ENCODE measurements around the gene CHAT. TPM values are rescaled to one million over a fixed set of nuclear protein-coding genes. Genes with fewer than 3 reads are reported as not detected.

The CHAT gene
- total and polyA plus RNA-seq, 2 of the 13 experiments (the other 11 are each of a cell fraction or from before 2014, with no cell fraction given), result not detected

DNA sequence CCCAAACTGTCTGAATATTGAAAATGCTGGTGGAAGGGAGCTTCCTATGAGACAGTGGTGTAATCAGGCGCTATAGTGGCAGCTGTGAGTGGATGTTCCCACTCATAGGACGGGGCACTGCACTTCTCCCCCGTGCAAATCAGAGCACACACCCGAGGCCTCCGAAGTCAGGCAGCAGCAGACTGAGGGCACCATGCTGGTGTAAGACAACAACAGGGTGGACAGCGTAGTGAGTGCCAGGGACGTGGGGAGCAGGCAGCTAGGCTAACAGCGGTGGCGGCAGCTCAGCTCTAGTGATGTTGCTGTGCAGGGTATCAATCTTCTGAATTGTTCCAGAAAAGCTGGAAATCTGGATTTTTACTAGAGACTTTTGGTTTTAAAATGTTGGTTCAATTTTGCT lies 84.8 kb downstream of the CHAT start (continued):
- TF ChIP-seq KIAA2018 (CRISPR knock-in tag; IDR thresholded peaks at IDR 0.05; ENCODE audit: borderline replicate concordance) (no peak), ZNF776 (CRISPR knock-in tag; IDR thresholded peaks at IDR 0.05) (no peak), AHR (CRISPR knock-in tag; IDR thresholded peaks at IDR 0.05) (no peak), JDP2 (CRISPR knock-in tag; IDR thresholded peaks at IDR 0.05; ENCODE audit: borderline replicate concordance) (no peak), ZNF124 (CRISPR knock-in tag; IDR thresholded peaks at IDR 0.05) (no peak), SP1 (IDR thresholded peaks at IDR 0.05) (no peak), SP1 (CRISPR knock-in tag; IDR thresholded peaks at IDR 0.05) (no peak), ZNF317 (CRISPR knock-in tag; IDR thresholded peaks at IDR 0.05) (no peak), ZNF83 (CRISPR knock-in tag; IDR thresholded peaks at IDR 0.05; ENCODE audit: borderline replicate concordance) (no peak), FOXJ3 (CRISPR knock-in tag; IDR thresholded peaks at IDR 0.05; ENCODE audit: borderline replicate concordance) (no peak)

All from HepG2 (cell line).